Pancreas (tissue), 10 donors: Measurements from ENCODE around the gene C11orf21. TPM values are rescaled to one million over a fixed set of nuclear protein-coding genes. Genes with fewer than 3 reads are reported as not detected.

Experiments used
- ATAC-seq, 4 donors: fragments of 200-7000 bp; cut with Tn5 transposase; one replicate each; pipeline versions ENCODE4 v1.8.0 to v1.9.1; 2020; ENCODE audit warnings: mild to moderate bottlenecking in 4 of 4, moderate library complexity in 4 of 4
- DNase-seq, 6 donors: peaks; one replicate each; pipeline ENCODE4 v3.0.0-alpha.2; 2020
- FAIRE-seq: peaks from 2 replicates; lab custom pipeline; 2012; peaks lifted over from hg19 to GRCh38; lab: Jason Lieb, UNC
- H3K27ac ChIP-seq, 4 donors: fragments of 200-600 bp; sonication (generic); 1 replicate in 3 of 4; 2 replicates in 1 of 4; pipeline versions ENCODE4 v1.5.0 to v1.8.0; 2020
- H3K27me3 ChIP-seq, 4 donors: fragments of 200-600 bp; one replicate each; pipeline ENCODE4 v1.8.0; 2021
- H3K36me3 ChIP-seq, 3 donors: fragments of 200-600 bp; sonication (generic) in 1 of 3; one replicate each; pipeline versions ENCODE4 v1.5.0 to v1.8.0; 2020 to 2021
- H3K4me1 ChIP-seq, 3 donors: fragments of 200-600 bp; one replicate each; pipeline ENCODE4 v1.8.0; 2021
- H3K4me3 ChIP-seq, 4 donors: fragments of 200-600 bp; sonication (generic) in 2 of 4; one replicate each; pipeline versions ENCODE4 v1.5.0 to v1.8.0; 2020 to 2021
- H3K9me3 ChIP-seq, 4 donors: fragments of 200-600 bp; one replicate each; pipeline ENCODE4 v1.8.0; 2021
- WGBS, 2 donors: extraction: QIAGEN DNeasy Blood & Tissue Kit; methylation state at CpG; one replicate each; pipeline ENCODE4 v1.1.7; 2013; 5-methylcytosine and 5-hydroxymethylcytosine counted together
- intact Hi-C, 3 donors: fragments of 100-400 bp; cut with DNase I; formaldehyde crosslinking; loops; one replicate each; pipeline versions ENCODE4 v1.11.1 to v1.14.2; 2022
- polyA plus RNA-seq, 2 donors: library from polyadenylated mRNA; stranded (reverse); fragments of 200-250 nt; gene quantifications; one replicate each; pipeline ENCODE4 v1.2.3, GENCODE V29; 2013
- total RNA-seq, 6 donors: library from RNA; stranded (reverse); fragmentation: NEBNext Ultra II Directional in 4 of 6; extraction: Animal tissue kit (Norgen Biotek cat#: 25700) in 4 of 6; gene quantifications; one replicate each; pipeline versions ENCODE4 v1.2.1 to v1.2.4, GENCODE V29; 2021 to 2023
- TF ChIP-seq, protein P1 (sequence below), 4 donors: fragments of 200-600 bp; sonication (generic) in 3 of 4; IDR thresholded peaks; one replicate each; pipeline versions ENCODE4 v1.5.0 to v1.8.0; 2021; ENCODE audit warnings: antibody characterized with exemption in 4 of 4
- donor health status: healthy with polysubstance abuse.
- donor health status: DM: no; HTN: no; CAD: no; lungs with moderate emphysema.
- donor health status: DM: no; HTN: no; CAD: no.
- donor health status: control.
- donor health status: control.
- donor health status: Bipolar disorder and iron deficiency.
- donor health status: DM: yes; HTN: yes; CAD: no.
- donor health status: DM: no; HTN: no; CAD: no.
- donor health status: DM: no; HTN: no; CAD: no.
- donor health status: DM: yes; HTN: yes; CAD: no.

C11orf21 gene
- total and polyA plus RNA-seq, 8 donors, result 0.04 to 0.80 (median 0.22) TPM

- intact Hi-C loops, result loop anchor here in 1 of 3 donors (10.0 kb wide), 1 partner anchor 592 kb away; no protein-coding TSS in a partner anchor
- WGBS, 2 donors, result 48 to 50% methylated on average over 18 of the region's 18 CpGs
- H3K27ac ChIP-seq, result peak overlapping the region in 3 of 4 donors; percentile 6 to 28 (median 15)
- no peaks in the 10 kb centered on the region for H3K36me3 ChIP-seq
- no peaks in the 10 kb centered on the region for H3K27me3 ChIP-seq
- FAIRE-seq (no peak), ATAC-seq (peak; percentile 9 to 53 (median 38)), DNase-seq (peak; percentile 30 to 84 (median 60))
- TF ChIP-seq, protein P1, sequence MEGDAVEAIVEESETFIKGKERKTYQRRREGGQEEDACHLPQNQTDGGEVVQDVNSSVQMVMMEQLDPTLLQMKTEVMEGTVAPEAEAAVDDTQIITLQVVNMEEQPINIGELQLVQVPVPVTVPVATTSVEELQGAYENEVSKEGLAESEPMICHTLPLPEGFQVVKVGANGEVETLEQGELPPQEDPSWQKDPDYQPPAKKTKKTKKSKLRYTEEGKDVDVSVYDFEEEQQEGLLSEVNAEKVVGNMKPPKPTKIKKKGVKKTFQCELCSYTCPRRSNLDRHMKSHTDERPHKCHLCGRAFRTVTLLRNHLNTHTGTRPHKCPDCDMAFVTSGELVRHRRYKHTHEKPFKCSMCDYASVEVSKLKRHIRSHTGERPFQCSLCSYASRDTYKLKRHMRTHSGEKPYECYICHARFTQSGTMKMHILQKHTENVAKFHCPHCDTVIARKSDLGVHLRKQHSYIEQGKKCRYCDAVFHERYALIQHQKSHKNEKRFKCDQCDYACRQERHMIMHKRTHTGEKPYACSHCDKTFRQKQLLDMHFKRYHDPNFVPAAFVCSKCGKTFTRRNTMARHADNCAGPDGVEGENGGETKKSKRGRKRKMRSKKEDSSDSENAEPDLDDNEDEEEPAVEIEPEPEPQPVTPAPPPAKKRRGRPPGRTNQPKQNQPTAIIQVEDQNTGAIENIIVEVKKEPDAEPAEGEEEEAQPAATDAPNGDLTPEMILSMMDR (IDR thresholded peaks at IDR 0.05), result no peak
- peak overlapping the region in 1 of 4 donors; percentile 3 for H3K4me3 ChIP-seq
- H3K9me3 ChIP-seq, result no peaks in the 10 kb centered on the region
- peaks cover 0 to 19% (median 10%) of the 10 kb centered on the region in 3 donors for H3K4me1 ChIP-seq
These were observed 1.3 kb upstream of the C11orf21 start for GRCh38 chr11:2302896-2303626.

GRCh38 chr11:2302306-2302895 lies 683 bp upstream of the C11orf21 start:
- TF ChIP-seq, protein P1 (IDR thresholded peaks at IDR 0.05), result no peak
- FAIRE-seq (no peak), DNase-seq (peak in 2 of 6 donors; percentile 15 to 30), ATAC-seq (peak in 3 of 4 donors; percentile 2 to 27 (median 7))
- H3K27me3 ChIP-seq, result no peaks in the 10 kb centered on the region
- H3K9me3 ChIP-seq, result no peaks in the 10 kb centered on the region
- intact Hi-C loops, result loop anchor here in 1 of 3 donors (10.0 kb wide), 1 partner anchor 592 kb away; no protein-coding TSS in a partner anchor
- no peaks in the 10 kb centered on the region for H3K36me3 ChIP-seq
- WGBS, 2 donors, result 61 to 70% methylated on average over 15 to 16 of the region's 16 CpGs
- peak overlapping the region in 2 of 4 donors; percentile 6 to 28 for H3K27ac ChIP-seq
- peaks cover 0 to 19% (median 10%) of the 10 kb centered on the region in 3 donors for H3K4me1 ChIP-seq
- peak overlapping the region in 1 of 4 donors; percentile 6 for H3K4me3 ChIP-seq

- no peak overlapping the region for H3K27ac ChIP-seq
- intact Hi-C loops, result loop anchor here in 1 of 3 donors (2.0 to 10.0 kb wide), 2 partner anchors 104 to 594 kb away; no protein-coding TSS in a partner anchor
- H3K4me1 ChIP-seq, result peaks cover 0 to 19% (median 10%) of the 10 kb centered on the region in 3 donors
- H3K9me3 ChIP-seq, result no peaks in the 10 kb centered on the region
- peak in 2 of 6 donors; percentile 13 to 56 for DNase-seq
- TF ChIP-seq, protein P1 (IDR thresholded peaks at IDR 0.05), result no peak
- WGBS, 2 donors, result 69 to 80% methylated on average over 23 to 24 of the region's 24 CpGs
- H3K4me3 ChIP-seq, result peak overlapping the region in 1 of 4 donors; percentile 18
- no peaks in the 10 kb centered on the region for H3K36me3 ChIP-seq
- no peak for FAIRE-seq
- no peaks in the 10 kb centered on the region for H3K27me3 ChIP-seq
- no peak for ATAC-seq
These were observed 635 bp downstream of the C11orf21 start for GRCh38 chr11:2300936-2301630.

- Histone ChIP-seq H3K4me1 (peaks cover 0 to 17% (median 10%) of the 10 kb centered on the region in 3 donors), H3K4me3 (peak overlapping the region in 1 of 4 donors; percentile 18), H3K27me3 (no peaks in the 10 kb centered on the region), H3K36me3 (no peaks in the 10 kb centered on the region), H3K9me3 (no peaks in the 10 kb centered on the region), H3K27ac (no peak overlapping the region)
- FAIRE-seq (no peak), ATAC-seq (no peak), DNase-seq (peak in 2 of 6 donors; percentile 14 to 71)
- TF ChIP-seq, protein P1 (IDR thresholded peaks at IDR 0.05), result no peak
- WGBS, 2 donors, result 61 to 73% methylated on average over 16 of the region's 19 CpGs
- intact Hi-C loops, result loop anchor here in 1 of 3 donors (2.0 to 10.0 kb wide), 2 partner anchors 104 to 594 kb away; no protein-coding TSS in a partner anchor
These were observed 1.3 kb downstream of the C11orf21 start for GRCh38 chr11:2300290-2300935.
